OCI-LY1 (cell line): ENCODE results near the gene PDE3B.

ENCODE experiments used
- H2AFZ ChIP-seq: fragments of 200-600 bp; sonication (generic), shearing (Covaris generic); 2 replicates; pipeline ENCODE4 v1.6.0; 2014; ENCODE audit warnings: antibody characterized with exemption, mild to moderate bottlenecking, low read length
- H3F3A ChIP-seq: fragments of 200-600 bp; sonication (generic), shearing (Covaris generic); 2 replicates; pipeline ENCODE4 v1.6.0; 2014; ENCODE audit warnings: mild to moderate bottlenecking, antibody characterized with exemption, low read length, moderate library complexity; ENCODE audit not compliant: insufficient read depth
- H3K27ac ChIP-seq: fragments of 200-600 bp; sonication (generic); 2 replicates; pipeline ENCODE4 v1.5.1; 2014; ENCODE audit warnings: low read length, mixed run types, mild to moderate bottlenecking, low read depth; ENCODE audit not compliant: poor library complexity, severe bottlenecking
- H3K27me3 ChIP-seq: fragments of 200-600 bp; sonication (generic); 2 replicates; pipeline ENCODE4 v1.6.0; 2014; ENCODE audit warnings: antibody characterized with exemption, mild to moderate bottlenecking, low read length, moderate library complexity; ENCODE audit not compliant: insufficient read depth
- H3K36me3 ChIP-seq: fragments of 200-600 bp; sonication (generic); 2 replicates; pipeline ENCODE4 v1.6.1; 2014; ENCODE audit warnings: mild to moderate bottlenecking, antibody characterized with exemption, low read length, moderate library complexity, mixed read lengths; ENCODE audit not compliant: insufficient read depth
- H3K4me1 ChIP-seq: fragments of 200-600 bp; sonication (generic); 2 replicates; pipeline ENCODE4 v1.5.1; 2014; ENCODE audit warnings: mild to moderate bottlenecking, low read length, moderate library complexity; ENCODE audit not compliant: insufficient read depth, severe bottlenecking
- H3K4me2 ChIP-seq: fragments of 200-600 bp; sonication (generic), shearing (Covaris generic); 2 replicates; pipeline ENCODE4 v1.6.1; 2014; ENCODE audit warnings: low read length
- H3K4me3 ChIP-seq: fragments of 200-600 bp; sonication (generic); 2 replicates; pipeline ENCODE4 v1.5.1; 2014; ENCODE audit warnings: low read length, low read depth, mild to moderate bottlenecking, mixed read lengths; ENCODE audit not compliant: poor library complexity, severe bottlenecking
- H3K79me2 ChIP-seq: fragments of 200-600 bp; shearing (Covaris generic); 2 replicates; pipeline ENCODE4 v1.6.1; 2016; ENCODE audit warnings: mixed run types, low read length, mixed read lengths; ENCODE audit not compliant: insufficient read depth
- H3K9ac ChIP-seq: fragments of 200-600 bp; sonication (generic), shearing (Covaris generic); 2 replicates; pipeline ENCODE4 v1.6.1; 2014; ENCODE audit warnings: mild to moderate bottlenecking, low read length, mixed read lengths
- H3K9me2 ChIP-seq: fragments of 200-600 bp; sonication (generic), shearing (Covaris generic); 2 replicates; pipeline ENCODE4 v1.6.1; 2014; ENCODE audit warnings: low read depth, mild to moderate bottlenecking, low read length, mixed read lengths
- H3K9me3 ChIP-seq: fragments of 200-600 bp; shearing (Covaris generic); 2 replicates; pipeline ENCODE4 v1.6.1; 2014; ENCODE audit warnings: low read length, mixed read lengths
- H4K20me1 ChIP-seq: fragments of 200-600 bp; sonication (generic), shearing (Covaris generic); 2 replicates; pipeline ENCODE4 v1.6.0; 2016; ENCODE audit warnings: mild to moderate bottlenecking, low read length; ENCODE audit not compliant: insufficient read depth
- EZH2 ChIP-seq: fragments of 200-600 bp; sonication (generic), shearing (Covaris generic); IDR thresholded peaks from 2 replicates; pipeline ENCODE4 v1.8.0; 2017; ENCODE audit warnings: borderline replicate concordance, mixed run types, mild to moderate bottlenecking, antibody characterized with exemption, low read length, moderate library complexity, mixed read lengths
- TF ChIP-seq, protein P1 (sequence below): fragments of 200-600 bp; sonication (generic), shearing (Covaris generic); IDR thresholded peaks from 2 replicates; pipeline ENCODE4 v1.5.1; 2017; ENCODE audit warnings: mild to moderate bottlenecking, antibody characterized with exemption, low read length, moderate library complexity, mixed read lengths

The PDE3B gene

DNA sequence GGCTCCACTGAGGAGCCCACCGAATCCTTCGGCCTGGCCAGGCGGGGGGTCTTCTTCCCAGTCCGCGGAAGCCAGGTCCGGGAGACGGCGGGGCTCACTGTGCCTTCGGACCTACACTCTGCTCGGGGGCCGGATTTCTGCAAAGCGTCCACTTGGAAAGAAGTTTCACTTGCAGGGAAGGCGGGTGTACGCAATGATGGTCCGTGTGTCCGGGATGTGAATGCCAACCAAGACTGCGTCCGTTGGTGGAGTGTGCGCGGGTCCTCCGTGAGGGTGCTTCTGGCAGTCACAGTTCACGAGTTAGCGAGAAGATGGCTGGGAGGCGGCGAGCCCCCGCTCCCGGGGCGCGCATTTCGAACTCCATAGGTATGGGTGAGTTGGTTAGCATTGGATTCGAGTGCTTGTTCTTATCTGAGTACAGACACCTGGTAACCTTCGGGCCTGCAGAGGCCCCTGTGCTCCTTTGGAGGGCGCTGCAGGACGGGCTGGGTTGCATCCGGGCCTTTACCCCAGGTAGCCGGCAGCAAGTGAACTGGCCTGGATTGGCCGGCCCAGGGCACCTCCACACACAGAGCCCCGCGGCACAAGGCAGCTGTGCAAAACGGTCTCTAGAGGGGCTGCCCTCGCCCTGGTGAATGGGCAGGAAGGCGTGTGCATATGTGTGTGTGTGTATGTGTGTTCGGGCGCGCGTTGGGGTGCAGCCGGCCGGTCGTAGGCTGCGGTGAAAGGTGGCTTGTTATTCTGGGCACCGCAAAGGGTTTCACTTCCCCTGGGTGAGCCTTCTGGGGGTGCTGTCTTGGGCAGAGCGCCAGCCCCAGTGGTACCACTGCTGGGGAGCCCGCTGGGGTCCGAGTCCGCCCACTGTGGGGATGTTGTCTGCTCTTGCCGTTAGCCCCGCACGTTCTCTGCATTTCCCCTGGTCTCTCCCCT lies 261.8 kb downstream of the PDE3B start:
- H3K27me3 ChIP-seq = no peaks in the 10 kb centered on the region
- H4K20me1 ChIP-seq = no peaks in the 10 kb centered on the region
- H3K36me3 ChIP-seq = no peaks in the 10 kb centered on the region
- peak overlapping the region; percentile 85 for H3K4me2 ChIP-seq
- H3K9me2 ChIP-seq = no peaks in the 10 kb centered on the region
- peaks cover 54% of the 10 kb centered on the region for H3K4me1 ChIP-seq
- H3F3A ChIP-seq = peaks cover 5% of the 10 kb centered on the region; the same call in 1 of the 2 replicates
- H3K9me3 ChIP-seq = no peaks in the 10 kb centered on the region
- H3K79me2 ChIP-seq = no peaks in the 10 kb centered on the region
- H3K9ac ChIP-seq = peak overlapping the region; percentile 84
- H3K4me3 ChIP-seq = peak overlapping the region; percentile 71
- H2AFZ ChIP-seq = peak overlapping the region; percentile 32; the same call in 1 of the 2 replicates
- TF ChIP-seq, protein P1, sequence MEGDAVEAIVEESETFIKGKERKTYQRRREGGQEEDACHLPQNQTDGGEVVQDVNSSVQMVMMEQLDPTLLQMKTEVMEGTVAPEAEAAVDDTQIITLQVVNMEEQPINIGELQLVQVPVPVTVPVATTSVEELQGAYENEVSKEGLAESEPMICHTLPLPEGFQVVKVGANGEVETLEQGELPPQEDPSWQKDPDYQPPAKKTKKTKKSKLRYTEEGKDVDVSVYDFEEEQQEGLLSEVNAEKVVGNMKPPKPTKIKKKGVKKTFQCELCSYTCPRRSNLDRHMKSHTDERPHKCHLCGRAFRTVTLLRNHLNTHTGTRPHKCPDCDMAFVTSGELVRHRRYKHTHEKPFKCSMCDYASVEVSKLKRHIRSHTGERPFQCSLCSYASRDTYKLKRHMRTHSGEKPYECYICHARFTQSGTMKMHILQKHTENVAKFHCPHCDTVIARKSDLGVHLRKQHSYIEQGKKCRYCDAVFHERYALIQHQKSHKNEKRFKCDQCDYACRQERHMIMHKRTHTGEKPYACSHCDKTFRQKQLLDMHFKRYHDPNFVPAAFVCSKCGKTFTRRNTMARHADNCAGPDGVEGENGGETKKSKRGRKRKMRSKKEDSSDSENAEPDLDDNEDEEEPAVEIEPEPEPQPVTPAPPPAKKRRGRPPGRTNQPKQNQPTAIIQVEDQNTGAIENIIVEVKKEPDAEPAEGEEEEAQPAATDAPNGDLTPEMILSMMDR = peak; percentile 68
- TF ChIP-seq EZH2 = no peak
- H3K27ac ChIP-seq = peak overlapping the region; percentile 98

DNA sequence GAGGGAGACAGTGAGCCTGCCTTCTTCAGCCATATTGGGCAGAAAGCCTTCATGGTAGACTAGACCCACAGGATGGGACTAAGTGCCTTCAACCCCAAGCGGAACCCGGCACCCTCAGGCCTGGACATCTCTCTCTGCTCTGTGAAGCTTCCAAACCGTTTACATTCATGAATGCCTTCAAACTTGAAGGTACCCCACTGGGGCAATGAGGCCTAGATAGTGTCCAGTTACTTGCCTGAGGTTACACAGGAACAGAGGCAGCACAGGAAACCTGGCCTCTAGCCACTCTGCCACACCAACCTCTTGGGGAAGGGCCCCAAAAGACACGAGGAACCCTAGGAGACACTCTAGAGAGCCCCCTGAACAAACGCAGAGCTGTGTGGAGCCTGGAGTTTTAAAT lies 263.0 kb downstream of the PDE3B start:
- Histone ChIP-seq H3K27ac (peak overlapping the region; percentile 98), H2AFZ (no peak overlapping the region), H3K9me2 (no peaks in the 10 kb centered on the region), H3F3A (peaks cover 5% of the 10 kb centered on the region; the same call in 1 of the 2 replicates), H3K9me3 (no peaks in the 10 kb centered on the region), H3K36me3 (no peaks in the 10 kb centered on the region), H3K79me2 (no peaks in the 10 kb centered on the region), H3K4me2 (peak overlapping the region; percentile 85), H4K20me1 (no peaks in the 10 kb centered on the region), H3K27me3 (no peaks in the 10 kb centered on the region), H3K4me3 (peak overlapping the region; percentile 71), H3K4me1 (peaks cover 54% of the 10 kb centered on the region), H3K9ac (peak overlapping the region; percentile 84; the same call in 1 of the 2 replicates)
- no peak for TF ChIP-seq EZH2
- TF ChIP-seq, protein P1 = no peak

DNA sequence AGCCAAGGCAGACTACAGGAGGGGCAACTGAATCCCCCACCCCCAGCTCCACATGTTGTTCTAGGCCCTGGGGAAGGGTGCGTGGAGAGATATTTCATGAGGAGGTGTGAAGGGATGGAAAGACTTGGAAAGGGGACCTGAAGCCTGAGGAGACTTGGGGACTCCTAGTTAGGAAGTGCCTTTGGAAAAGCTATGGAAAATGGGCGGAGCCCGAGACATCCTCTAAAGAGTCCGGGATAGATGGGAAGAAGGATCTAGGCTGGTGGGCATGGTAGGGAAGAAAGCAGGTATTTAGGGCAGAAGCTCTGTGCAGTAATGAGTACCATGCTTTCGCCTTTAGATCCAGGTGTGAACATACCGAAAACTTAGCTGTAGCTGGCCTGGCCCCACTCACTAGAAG lies 263.4 kb downstream of the PDE3B start:
- Histone ChIP-seq H3K4me1 (peaks cover 54% of the 10 kb centered on the region), H3K4me2 (peak overlapping the region; percentile 85), H3F3A (peaks cover 5% of the 10 kb centered on the region; the same call in 1 of the 2 replicates), H3K9ac (peak overlapping the region; percentile 84; the same call in 1 of the 2 replicates), H3K4me3 (peak overlapping the region; percentile 71), H3K27me3 (no peaks in the 10 kb centered on the region), H2AFZ (no peak overlapping the region), H3K9me3 (no peaks in the 10 kb centered on the region), H4K20me1 (no peaks in the 10 kb centered on the region), H3K79me2 (no peaks in the 10 kb centered on the region), H3K9me2 (no peaks in the 10 kb centered on the region), H3K27ac (peak overlapping the region; percentile 98), H3K36me3 (no peaks in the 10 kb centered on the region)
- TF ChIP-seq EZH2 = no peak
- TF ChIP-seq, protein P1 = no peak
